ENCODE measurements around the gene PC.

Gene PC

DNA sequence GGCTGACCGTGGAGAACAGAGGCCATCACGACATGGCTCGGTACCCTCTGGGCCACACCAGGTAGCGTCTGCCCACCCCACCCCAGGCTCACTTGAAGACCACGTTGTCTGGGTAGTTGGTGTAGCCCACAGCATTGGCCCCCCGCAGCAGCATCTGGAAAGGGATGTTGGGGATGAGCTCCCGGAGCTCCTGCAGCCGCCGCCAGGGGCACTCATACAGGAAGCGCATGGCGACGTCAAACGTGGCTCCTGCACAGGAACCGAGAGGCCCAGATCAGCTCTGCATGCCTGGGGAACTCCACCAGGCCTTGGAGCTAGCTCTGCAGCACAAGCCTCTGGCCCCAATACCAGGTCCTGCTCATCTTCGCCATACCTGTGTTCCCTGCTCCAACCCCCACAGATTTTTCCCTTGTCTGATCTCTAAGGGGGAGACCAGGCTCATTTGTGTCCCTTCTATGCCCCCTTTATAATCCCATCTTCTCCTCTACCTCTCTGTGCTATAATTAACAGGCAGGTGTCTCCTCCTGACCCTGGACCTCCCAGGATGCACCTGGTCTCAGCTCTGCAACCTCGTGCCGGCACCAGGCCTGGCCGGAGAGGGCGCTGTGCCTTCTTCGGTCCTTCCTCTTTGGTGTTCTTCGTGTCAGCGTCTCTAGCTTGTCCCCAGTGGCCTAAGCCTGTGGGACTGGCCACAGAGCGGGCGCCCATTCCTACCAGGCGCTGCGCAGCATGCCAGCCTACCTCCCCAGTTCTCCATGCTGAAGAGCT, 106.3 kb downstream of the PC start:
- DNase-seq = peak; percentile 31

DNA sequence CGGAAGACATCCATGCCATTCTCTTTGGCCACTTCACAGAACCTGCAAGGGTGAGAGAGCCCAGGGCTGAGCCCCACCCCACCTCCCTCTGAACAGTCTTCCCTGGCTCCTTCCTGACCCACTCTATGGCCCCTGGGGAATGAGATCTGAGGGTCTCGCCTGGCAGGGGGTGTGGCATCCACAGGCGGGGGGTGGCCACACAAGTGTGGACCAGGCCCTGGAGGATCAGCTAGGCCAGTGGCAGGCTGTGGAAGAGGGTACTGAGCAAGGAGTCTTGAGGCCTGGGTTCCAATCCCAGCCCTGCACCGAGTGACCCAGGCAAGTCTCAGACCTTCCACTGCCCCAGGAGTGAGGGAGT, 107.0 kb downstream of the PC start:
- no peak for DNase-seq

DNA sequence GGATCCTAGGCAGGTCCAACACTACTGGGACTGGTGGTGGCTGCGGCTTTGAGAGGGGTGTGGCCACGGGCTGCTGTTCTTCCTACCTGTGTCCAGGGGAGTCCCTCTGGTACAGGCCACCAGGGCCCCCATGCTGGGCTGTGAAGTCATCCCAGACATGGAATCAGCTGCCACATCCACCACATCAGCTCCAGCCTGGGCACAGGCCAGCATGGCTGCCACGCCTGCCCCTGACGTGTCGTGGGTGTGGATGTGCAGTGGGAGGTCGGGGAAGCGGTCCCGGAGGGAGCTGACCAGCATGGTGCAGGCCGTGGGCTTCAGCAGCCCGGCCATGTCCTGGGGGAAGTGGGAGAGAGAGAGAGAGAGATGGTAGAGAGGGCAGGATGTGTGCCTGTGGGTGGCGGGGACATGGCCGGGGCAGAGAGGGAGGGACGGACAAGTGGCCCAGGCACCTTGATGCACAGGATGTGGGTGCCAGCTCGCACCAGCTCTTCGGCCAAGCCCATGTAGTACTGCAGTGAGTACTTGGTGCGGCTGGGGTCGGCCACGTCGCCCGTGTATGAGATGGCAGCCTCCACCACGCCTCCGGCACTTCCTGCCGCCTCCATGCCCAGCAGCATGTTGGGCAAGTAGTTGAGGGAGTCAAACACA, 107.5 kb downstream of the PC start:
- DNase-seq = no peak

DNA sequence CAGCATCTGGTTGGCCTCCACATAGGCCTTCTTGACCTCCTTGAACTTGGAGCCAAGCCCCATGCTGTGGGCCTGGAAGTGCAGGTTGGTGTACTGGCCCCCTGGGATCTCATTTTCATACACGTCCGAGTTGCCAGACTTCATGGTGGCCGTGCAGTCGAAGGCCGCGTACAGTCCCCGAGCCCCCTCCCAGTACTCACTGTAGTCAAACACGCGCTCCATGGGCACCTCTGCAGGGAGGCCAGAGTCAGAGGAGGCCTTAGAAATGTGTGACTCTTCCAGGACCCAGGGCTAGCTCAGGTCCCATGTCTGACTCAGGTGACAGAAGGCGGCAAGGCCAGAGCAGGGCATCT, 108.0 kb downstream of the PC start:
- DNase-seq = no peak

DNA sequence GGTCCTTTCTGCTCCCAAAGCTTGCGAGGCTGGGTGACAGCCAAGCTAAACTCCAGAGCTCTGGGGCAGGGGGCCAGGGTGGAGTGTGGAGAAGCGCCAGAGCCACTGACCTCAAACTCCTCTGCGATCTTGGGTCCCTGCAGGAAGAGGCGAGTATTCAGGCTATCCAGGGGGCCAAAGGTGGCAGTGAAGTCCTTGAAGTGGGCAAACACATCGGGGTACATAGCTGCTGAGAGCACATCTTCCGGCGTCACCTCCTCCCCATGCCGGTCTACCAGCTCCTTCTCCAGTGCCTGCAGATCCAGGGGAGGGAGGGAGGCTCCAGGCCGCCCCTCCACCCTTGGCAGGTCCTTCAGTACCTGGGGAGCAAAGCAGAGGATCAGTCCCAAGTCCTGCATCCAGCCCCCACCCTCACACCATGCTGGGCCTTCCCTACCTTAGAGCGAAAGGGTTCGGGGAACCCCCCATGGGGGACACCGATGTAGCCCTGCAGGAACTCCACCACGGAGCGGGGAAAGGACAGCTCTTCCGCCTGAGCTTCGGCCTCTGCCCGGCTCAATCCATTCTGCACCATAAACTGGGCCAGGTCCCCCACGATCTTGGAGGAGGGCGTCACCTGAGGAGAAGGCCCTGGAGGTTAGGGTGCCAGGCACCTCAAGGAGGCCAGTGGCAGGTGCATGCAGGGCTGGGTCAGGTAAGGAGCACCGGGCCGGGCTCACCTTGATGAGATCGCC, 108.5 kb downstream of the PC start:
- DNase-seq = no peak

DNA sequence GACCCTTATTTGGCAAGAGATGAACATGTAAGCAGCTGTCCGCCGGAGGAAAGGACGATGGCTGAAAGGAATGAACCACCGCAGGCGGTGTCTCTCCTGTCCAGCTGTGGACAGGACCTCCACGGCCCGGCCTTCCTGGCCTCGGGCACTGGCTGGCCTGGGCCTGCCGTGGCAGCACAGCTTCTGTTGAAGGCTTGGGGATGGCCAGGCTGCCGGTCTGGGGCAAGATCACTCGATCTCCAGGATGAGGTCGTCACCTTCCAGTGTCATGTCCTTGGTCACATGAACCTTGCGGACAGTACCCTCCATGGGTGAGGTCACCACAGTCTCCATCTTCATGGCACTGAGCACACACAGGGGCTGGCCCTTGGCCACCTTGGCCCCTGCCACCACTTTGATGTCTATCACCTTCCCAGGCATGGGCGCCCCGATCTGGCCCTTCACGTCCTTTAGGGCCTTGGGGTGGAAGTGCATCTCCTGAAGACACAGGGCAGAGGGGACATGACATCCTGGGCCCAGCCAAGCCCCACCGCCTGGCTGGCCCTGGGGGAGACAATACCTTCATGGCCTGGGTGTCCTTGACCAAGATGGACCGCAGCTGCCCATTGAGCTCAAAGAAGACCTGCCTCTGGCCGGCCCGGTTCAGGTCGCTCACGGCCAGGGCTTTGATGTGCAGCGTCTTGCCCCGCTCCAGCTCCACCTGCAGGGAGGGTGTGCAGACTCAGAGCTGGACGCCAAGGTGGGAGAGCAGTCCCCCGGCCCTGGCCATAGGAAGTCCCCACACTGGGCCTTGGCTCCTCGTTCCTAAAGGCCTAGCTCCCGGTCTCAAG, 109.3 kb downstream of the PC start:
- DNase-seq = no peak

DNA sequence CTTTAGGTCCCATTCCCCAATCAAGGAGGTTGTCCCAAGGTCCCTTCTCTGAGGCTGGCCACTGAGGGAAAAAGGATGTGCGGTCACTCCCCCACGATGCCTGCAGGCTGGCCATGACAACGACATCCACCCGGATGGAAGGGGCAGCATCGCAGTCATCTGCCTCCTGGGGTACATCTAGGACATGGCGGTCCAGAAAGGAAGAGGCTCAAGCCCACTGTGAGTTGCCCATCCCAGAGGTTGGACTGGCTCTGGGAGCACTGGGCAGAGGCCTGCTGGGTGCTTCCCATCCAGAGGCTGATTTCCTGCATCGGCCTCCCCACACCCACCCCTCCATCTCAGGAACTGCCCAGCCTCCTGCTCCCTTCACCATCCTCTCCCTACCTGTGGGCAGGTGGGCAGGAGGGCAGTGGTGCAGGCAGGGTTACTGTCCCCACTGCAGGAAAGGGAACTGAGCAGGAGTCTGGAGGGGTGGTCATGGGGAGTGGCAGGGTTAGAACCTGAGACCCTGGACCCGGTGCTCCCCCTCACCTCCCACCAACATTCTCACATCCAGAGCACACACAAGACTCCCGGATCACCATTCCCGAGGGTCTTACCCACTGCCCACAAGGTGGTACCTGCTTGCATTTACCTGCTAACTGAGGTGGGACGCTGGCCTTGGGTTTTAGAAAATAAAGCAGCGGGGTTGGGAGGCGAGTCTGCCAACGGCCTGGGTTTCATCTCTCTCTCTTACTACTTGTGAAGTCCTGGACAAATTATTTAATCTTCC, 110.5 kb downstream of the PC start:
- no peak for DNase-seq

DNA sequence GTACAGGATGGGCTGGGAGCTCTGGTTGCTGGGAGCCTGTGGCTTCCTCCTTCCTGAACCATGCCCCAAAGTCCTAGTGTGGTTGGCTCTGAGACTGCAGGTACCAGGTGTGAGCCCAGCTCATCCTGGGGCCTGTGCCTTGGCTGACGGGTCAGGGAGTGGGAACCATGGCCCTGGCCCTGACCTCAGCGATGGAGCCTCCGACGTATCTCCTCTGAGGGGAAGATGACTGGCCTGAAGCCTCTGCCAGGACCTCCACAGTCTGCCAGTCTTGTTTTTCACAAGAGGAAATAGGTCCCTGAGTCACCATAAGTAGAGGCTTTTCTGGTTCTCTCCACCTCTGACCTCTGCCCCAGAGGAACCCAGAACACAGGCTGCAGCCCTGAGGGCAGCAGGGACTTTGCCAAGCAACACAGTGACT, 111.5 kb downstream of the PC start:
- no peak for DNase-seq

DNA sequence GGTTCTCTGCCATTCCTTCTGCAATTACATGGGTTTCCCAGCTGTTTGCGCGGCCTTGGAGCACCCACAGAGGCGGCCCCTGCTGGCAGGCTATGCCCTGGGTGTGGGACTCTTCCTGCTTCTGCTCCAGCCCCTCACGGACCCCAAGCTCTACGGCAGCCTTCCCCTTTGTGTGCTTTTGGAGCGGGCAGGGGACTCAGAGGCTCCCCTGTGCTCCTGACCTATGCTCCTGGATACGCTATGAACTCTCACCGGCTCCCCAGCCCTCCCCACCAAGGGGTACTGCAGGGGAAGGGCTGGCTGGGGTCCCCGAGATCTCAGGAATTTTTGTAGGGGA, 112.3 kb downstream of the PC start:
- DNase-seq = no peak

DNA sequence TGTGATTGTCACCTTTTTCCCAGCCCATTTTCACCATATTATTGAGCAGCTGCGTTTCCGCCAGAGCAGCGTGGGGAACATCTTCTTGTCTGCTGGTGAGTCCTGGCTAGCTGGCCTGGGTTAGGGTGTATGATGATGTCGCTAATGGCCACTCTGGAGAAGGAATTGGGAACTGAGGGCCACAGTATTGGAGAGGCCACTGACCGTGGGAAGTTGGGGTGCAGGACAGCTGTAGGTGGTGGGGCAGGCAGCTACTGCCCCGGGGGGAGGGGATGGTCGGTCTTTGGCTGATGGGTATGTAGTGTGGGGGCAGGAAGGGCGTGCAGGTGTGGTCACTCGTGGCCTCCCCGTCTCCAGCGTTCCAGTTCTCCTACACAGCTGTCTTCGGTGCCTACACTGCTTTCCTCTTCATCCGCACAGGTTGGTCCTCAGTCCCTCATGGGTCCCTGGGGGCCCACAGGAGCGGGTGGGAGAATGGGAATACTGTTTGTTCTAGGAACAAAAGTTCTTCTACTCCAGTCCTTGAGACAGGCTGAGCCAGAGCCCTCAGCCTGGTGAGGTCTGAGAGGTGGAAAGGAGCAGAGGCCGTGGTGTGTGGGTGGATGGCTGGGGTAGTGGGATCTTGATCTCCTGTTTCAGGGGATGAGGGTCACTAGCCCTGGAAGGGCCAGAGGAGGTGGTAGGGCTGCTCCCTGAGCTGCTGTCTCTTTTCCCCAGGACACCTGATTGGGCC, 112.9 kb downstream of the PC start:
- no peak for DNase-seq

DNA sequence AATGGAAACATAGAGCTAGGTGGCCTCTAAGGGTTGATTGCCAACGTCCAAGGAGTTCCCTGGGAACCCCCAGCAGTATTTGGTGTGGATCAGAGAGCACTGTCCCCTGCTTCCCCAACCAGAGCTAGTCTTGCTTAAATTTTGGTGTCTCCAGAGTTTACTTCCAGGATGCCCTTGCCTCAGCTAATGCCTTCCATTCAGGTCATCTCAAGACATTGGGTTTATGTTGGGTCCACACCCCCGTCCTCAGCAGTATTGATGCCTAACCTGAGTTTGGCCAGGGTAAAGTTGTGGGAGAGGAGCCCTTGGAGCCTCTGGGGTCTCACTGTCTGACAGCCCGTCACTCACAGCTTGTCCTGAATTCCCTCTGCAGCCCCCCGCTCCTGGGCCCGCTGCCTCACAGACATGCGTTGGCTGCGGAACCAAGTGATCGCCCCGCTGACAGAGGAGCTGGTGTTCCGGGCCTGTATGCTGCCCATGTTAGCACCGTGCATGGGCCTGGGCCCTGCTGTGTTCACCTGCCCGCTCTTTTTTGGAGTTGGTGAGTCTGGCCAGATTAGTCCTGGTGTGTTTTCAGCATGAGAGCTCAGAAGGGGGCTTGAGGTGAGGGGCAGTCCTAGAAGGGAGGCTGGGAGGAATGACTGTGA, 113.6 kb downstream of the PC start:
- no peak for DNase-seq

DNA sequence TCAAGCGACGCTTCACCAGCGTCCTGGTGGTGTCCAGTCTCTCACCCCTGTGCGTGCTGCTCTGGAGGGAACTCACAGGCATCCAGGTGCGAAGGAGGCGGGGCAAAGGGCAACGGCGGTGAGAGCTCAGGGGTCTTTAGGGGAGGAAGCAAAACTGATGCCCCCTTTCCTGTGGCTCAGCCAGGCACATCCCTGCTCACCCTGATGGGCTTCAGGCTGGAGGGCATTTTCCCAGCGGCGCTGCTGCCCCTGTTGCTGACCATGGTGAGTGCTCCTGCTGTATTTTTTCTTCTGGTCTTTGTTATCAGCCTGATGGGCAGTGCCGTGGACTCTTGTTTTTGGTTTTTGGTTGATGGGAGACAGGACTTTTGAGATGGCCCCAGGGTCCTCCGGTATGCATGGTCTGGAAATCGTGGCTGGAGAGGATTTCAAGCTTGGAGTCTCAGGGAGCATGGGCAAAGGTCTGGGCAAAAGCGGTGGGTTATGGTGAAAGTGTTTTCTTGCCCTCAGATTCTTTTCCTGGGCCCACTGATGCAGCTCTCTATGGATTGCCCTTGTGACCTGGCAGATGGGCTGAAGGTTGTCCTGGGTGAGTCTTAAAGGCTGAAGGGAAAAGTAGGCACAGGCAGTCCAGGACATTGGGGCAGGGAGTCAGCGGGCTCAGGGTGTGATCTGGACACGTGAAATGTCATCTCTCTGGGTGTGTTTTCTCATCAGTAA, 114.2 kb downstream of the PC start:
- DNase-seq = no peak

DNA sequence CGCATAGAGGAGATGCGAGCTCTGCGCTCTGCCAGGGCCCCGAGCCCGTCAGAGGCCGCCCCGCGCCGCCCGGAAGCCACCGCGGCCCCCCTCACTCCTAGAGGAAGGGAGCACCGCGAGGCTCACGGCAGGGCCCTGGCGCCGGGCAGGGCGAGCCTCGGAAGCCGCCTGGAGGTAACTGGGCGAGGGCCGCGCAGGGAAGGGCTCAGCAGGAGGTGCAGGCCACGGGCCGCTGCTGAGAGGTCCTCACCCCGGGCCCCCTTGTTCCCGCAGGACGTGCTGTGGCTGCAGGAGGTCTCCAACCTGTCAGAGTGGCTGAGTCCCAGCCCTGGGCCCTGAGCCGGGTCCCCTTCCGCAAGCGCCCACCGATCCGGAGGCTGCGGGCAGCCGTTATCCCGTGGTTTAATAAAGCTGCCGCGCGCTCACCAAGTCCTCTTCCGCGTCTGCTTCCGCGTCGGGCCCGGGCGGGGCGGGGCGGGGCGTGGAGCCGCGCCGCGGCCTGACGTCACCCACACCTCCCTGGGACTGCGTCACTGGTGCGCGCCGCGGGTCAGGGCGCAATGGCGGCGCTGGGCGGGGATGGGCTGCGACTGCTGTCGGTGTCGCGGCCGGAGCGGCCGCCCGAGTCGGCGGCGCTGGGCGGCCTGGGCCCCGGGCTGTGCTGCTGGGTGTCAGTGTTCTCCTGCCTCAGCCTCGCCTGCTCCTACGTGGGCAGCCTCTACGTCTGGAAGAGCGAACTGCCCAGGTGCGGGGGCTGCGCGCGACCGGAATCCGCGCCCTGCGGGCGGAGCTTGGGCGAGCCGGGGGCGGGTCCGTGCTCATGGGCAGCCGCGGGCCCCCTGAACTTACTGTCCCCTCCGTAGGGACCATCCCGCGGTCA, 115.0 kb downstream of the PC start, which contains the start of gene RCE1:
RCE1 (plus strand) TSS at position 546 of the 880 bp plus-strand sequence; CDS start at position 561, 15 bp downstream.
- DNase-seq = peak; percentile 90

DNA sequence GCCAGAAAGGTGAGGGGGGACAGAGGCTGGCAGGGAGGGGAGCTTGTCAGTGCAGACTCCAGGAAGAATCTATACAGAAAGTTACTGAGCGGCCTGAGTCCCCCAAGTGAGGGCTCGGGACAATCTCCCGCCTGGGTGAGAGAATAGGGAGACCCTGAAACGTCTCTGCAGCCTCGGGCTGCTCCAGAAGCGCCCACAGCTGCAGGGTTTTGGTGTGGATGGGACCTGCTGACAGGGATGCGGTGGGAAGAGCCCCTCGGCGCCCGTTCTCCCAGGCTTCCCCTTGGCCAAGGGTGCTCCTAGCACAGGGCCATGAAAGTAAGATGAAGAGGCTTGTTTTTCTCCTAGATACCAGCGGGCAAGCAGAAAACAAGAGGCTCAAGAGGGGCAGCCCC, 115.7 kb downstream of the PC start:
- no peak for DNase-seq

DNA sequence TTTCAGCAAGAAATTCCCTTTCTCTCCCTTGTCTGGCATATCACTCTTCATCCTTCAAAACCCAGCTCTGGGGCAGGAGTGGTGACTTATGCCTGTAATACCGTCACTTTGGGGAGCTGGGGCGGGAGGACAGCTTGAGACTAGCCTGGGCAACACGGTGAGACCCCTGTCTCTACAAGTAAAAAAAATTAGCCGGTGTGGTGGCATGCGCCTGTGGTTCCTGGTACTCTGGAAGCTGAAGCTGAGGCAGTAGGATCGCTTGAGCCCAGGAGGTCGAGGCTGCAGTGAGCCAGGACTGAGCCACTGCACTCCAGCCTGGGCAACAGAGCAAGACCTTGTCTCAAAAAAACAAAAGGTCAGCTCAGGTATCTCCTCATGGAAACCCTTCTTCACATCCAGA, 116.3 kb downstream of the PC start:
- no peak for DNase-seq

DNA sequence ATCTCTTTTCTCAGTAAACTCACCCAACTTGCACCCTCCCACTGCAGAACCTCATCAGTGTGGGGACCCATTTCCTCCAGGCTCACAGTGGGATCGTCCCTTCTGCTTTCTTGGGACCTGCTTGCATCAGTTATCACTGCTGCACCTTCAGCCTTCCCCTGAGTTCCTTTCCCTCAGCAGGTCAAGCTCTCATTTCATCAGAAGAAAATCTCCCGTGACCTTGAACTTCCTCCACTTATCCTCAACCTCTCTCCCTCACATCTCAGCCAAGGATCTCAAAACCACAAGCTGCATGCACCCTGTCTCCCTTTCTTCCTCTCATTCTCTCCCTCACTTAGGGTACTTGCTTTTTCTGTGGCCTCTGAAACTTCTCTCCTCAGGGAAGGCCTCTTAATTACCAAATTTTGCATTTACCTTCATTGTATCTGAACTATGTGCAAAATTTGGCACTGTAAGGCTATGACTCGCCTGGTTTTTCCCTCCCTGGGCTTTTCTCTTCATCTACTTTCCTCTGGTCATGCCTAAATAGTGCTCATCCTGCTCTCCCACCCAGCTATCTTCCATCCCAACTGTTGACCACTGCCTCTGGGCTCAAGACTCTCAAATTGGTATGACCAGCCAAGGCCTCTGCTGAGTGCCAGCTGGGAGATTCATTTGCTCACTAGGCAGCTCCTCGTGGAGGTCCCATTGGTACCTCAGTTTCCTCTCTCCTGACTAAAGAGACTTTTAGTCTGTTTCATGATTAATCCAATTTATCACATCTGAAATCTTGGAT, 117.7 kb downstream of the PC start:
- DNase-seq = no peak

DNA sequence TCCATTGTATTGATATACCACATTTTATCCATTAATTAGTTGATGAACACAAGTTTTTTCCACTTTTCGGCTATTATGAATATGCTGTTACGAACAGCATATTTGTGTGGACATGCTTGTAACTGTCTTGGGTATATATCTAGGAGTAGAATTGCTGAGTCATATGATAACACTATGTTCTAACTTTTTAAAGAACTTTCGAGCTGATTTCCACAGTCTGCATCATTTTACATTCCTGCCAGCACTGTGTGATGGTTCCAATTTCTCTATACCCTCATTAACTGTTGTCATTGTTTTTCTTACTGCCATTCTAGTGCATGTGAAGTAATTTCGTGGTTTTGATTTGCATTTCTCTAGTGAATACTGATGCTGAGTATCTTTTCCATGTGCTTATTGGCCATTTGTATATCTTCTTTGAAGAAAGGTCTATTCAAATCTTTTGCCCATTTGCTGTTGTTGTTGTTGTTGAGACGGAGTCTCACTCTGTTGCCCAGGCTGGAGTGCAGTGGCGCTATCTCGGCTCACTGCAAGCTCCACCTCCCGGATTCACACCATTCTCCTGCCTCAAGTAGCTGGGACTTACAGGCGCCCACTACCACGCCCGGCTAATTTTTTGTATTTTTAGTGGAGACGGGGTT, 122.3 kb downstream of the PC start:
- DNase-seq = no peak

DNA sequence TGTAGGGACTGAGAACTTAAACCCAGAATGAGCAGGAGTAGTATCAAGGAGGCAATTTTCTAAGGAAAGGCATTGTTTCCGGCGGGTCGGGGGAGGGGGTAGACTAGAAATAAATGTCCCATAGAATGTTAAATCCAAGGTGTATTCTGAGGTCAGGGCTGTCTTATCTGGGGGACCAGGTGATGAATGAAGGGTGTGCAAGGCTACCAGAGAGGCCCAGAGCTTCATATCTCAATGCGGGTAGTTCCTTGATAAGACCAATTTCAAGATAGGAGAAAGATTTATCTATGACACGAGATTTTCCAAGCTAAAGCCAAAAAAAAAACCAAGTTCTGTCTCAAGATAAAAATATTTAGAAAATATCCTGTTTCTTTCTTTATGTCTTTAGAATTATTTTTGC, 123.2 kb downstream of the PC start:
- DNase-seq = no peak
